MCF 10A (cell line): ENCODE measurements around the gene ST3GAL4. TPM values are rescaled to one million over a fixed set of nuclear protein-coding genes. Genes with fewer than 3 reads are reported as not detected.

Experiments used
- BruUV-seq: library from RNA; stranded (reverse); fragments of 400-500 nt; replicated peaks from 2 replicates; lab custom pipeline; 2021; lab: Mats Ljungman, UMichigan
- CTCF ChIA-PET: fragments of 300-600 bp; sonication (Branson Sonifier 250); formaldehyde crosslinking; extraction: SDS; loops from one replicate; lab custom pipeline; 2021; ENCODE audit warnings: antibody characterized with exemption, inconsistent platforms; lab: Yijun Ruan, JAX
- POLR2A ChIA-PET: fragments of 300-600, 350-650 bp; sonication (Branson Sonifier 250); formaldehyde crosslinking; extraction: SDS; loops from one replicate; lab custom pipeline; 2020; ENCODE audit warnings: antibody characterized with exemption, inconsistent platforms; lab: Yijun Ruan, JAX
- DNase-seq: peaks from one replicate; pipeline ENCODE4 v3.0.0-alpha.2; 2018; ENCODE audit not compliant: unreplicated experiment
- H3K27ac Mint-ChIP-seq: one replicate; pipeline ENCODE4 v1.8.0; 2022; ENCODE audit warnings: mild to moderate bottlenecking, low read depth, mixed read lengths; ENCODE audit not compliant: unreplicated experiment
- H3K27me3 Mint-ChIP-seq: one replicate; pipeline ENCODE4 v1.8.0; 2022; ENCODE audit warnings: mixed read lengths; ENCODE audit not compliant: insufficient read depth, unreplicated experiment
- H3K36me3 Mint-ChIP-seq: one replicate; pipeline ENCODE4 v1.8.0; 2022; ENCODE audit warnings: mild to moderate bottlenecking, moderate library complexity, mixed read lengths; ENCODE audit not compliant: insufficient read depth, unreplicated experiment
- H3K4me1 Mint-ChIP-seq: one replicate; pipeline ENCODE4 v1.8.0; 2022; ENCODE audit warnings: mixed read lengths; ENCODE audit not compliant: insufficient read depth, unreplicated experiment
- H3K4me3 Mint-ChIP-seq: one replicate; pipeline ENCODE4 v1.8.0; 2022; ENCODE audit warnings: mild to moderate bottlenecking, moderate library complexity, mixed read lengths; ENCODE audit not compliant: unreplicated experiment
- H3K9me3 Mint-ChIP-seq: one replicate; pipeline ENCODE4 v1.8.0; 2022; ENCODE audit warnings: mixed read lengths; ENCODE audit not compliant: unreplicated experiment
- intact Hi-C: fragments of 100-400 bp; cut with micrococcal nuclease; formaldehyde crosslinking; loops from 2 replicates; pipeline ENCODE4 v1.14.1; 2022
- total RNA-seq: library from RNA; stranded (reverse); gene quantifications from 2 replicates; pipeline ENCODE4 v1.2.3, GENCODE V29; 2022
- TF ChIP-seq, protein P1 (sequence below): fragments of 200-600 bp; IDR thresholded peaks from one replicate; pipeline ENCODE4 v1.8.0; 2022; ENCODE audit warnings: antibody characterized with exemption, mild to moderate bottlenecking; ENCODE audit not compliant: unreplicated experiment

The ST3GAL4 gene
- total RNA-seq, 1 experiment from 2014 or later: 15.3 TPM

DNA sequence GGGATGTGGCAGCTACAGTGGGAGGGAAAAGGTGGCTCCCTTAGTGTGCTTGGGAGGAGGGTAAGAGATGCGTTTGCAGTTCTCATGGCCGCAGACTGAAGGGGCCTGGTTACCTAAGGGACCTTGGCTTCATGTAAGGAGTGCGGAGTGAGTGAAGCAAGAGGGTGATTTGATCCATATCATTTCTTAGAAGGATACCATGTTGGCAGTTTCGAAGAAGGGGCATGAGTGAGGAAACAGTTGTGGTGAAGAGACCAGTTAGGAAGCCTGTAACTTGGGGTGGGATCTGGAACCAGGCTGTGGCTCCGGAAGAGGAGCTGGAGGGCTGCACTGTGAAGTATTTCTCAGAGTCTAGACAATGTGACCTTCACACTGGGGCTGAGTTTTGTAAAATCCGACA is 45.0 kb downstream of the ST3GAL4 start:
- BruUV-seq: no TSS peak
- Mint-ChIP-seq H3K36me3 (no peaks in the 10 kb centered on the region), H3K9me3 (no peaks in the 10 kb centered on the region), H3K27ac (no peak overlapping the region), H3K4me1 (peaks cover 28% of the 10 kb centered on the region), H3K27me3 (no peaks in the 10 kb centered on the region), H3K4me3 (no peak overlapping the region)
- TF ChIP-seq, protein P1, sequence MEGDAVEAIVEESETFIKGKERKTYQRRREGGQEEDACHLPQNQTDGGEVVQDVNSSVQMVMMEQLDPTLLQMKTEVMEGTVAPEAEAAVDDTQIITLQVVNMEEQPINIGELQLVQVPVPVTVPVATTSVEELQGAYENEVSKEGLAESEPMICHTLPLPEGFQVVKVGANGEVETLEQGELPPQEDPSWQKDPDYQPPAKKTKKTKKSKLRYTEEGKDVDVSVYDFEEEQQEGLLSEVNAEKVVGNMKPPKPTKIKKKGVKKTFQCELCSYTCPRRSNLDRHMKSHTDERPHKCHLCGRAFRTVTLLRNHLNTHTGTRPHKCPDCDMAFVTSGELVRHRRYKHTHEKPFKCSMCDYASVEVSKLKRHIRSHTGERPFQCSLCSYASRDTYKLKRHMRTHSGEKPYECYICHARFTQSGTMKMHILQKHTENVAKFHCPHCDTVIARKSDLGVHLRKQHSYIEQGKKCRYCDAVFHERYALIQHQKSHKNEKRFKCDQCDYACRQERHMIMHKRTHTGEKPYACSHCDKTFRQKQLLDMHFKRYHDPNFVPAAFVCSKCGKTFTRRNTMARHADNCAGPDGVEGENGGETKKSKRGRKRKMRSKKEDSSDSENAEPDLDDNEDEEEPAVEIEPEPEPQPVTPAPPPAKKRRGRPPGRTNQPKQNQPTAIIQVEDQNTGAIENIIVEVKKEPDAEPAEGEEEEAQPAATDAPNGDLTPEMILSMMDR: no peak
- DNase-seq: no peak
- ChIA-PET POLR2A (interaction anchor here (0.6 kb wide), 1 partner anchor 120 kb away, joined by 3 read pairs; no protein-coding TSS in a partner anchor), CTCF (interaction anchor here (0.5 to 1.4 kb wide), 4 partner anchors 17 to 90 kb away, joined by 3 to 8 read pairs (median 4); no protein-coding TSS in a partner anchor)
- intact Hi-C loops: loop anchor here (5.0 kb wide), 1 partner anchor 43 kb away; the partner anchor contains the start of gene ST3GAL4

DNA sequence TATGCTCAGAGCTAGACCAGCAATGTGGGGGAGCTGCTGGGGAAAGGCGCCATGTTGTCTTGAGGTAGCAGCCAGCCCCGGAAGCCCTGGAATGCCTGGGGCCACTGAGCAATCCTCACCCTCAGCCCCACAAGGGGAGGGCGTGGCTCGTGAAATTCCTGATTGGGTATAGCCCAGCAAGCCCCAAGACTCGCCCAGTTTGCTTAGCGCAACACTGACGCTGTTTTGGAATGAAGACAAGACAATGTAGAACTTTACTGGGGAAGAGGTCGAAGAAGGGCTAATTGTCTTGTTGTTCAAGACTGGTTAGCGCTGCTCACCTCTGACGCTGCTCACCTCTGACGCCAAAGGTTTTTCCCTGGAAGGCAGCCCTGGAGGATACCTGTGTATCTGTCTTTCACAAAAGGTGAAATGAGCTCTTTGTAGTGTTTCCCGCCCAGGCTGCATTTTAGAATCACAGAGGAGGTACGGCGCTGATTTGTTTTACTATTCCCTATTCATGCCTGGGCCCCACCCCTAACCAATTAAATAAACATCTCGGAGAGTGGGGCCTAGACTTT is 47.6 kb downstream of the ST3GAL4 start:
- CTCF ChIA-PET: interaction anchor here (1.0 to 2.6 kb wide), 4 partner anchors 35 to 109 kb away, joined by 3 to 9 read pairs (median 5); no protein-coding TSS in a partner anchor
- TF ChIP-seq, protein P1: no peak
- DNase-seq: peak; percentile 98
- H3K9me3 Mint-ChIP-seq: no peaks in the 10 kb centered on the region
- H3K27me3 Mint-ChIP-seq: no peaks in the 10 kb centered on the region
- POLR2A ChIA-PET: interaction anchor here (0.7 to 1.8 kb wide), 8 partner anchors 9 to 97 kb away, joined by 3 to 23 read pairs (median 4); partner anchors contain the start of gene ST3GAL4
- H3K27ac Mint-ChIP-seq: peak overlapping the region; percentile 65
- peaks cover 33% of the 10 kb centered on the region for H3K4me1 Mint-ChIP-seq
- peak overlapping the region; percentile 8 for H3K4me3 Mint-ChIP-seq
- H3K36me3 Mint-ChIP-seq: no peaks in the 10 kb centered on the region
- BruUV-seq: TSS peak; percentile 47
- intact Hi-C loops: loop anchor here (5.0 kb wide), 1 partner anchor 46 kb away; the partner anchor contains the start of gene ST3GAL4

DNA sequence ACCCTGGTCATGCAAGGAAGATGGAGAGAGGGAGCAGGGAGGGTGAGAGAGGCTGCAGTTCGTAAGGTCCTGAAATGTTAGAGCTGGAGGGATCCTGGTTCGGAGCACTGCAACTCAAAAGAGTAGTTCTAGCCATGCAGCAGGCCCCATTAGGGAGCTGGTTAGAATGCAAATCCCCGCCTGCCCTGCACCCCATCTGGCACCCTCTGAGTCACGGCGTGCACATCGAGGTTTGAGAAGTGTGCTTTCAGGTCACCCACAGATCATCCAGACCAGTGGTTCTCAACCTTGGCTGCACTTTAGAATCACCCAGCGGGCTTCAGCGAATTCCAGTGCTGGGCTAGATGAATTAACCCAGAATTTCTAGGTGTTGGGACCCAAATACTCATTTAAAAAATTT is 48.2 kb downstream of the ST3GAL4 start:
- TF ChIP-seq, protein P1: no peak
- Mint-ChIP-seq H3K9me3 (no peaks in the 10 kb centered on the region), H3K27ac (peak overlapping the region; percentile 65), H3K36me3 (no peaks in the 10 kb centered on the region), H3K4me1 (peaks cover 33% of the 10 kb centered on the region), H3K4me3 (peak overlapping the region; percentile 8), H3K27me3 (no peaks in the 10 kb centered on the region)
- ChIA-PET CTCF (interaction anchor here (0.6 to 2.6 kb wide), 5 partner anchors 35 to 110 kb away, joined by 3 to 9 read pairs (median 4); no protein-coding TSS in a partner anchor), POLR2A (interaction anchor here (0.6 to 1.8 kb wide), 9 partner anchors 9 to 134 kb away, joined by 3 to 23 read pairs (median 4); partner anchors contain the start of gene ST3GAL4)
- DNase-seq: peak; percentile 68
- no TSS peak for BruUV-seq
- intact Hi-C loops: loop anchor here (5.0 kb wide), 1 partner anchor 46 kb away; the partner anchor contains the start of gene ST3GAL4

DNA sequence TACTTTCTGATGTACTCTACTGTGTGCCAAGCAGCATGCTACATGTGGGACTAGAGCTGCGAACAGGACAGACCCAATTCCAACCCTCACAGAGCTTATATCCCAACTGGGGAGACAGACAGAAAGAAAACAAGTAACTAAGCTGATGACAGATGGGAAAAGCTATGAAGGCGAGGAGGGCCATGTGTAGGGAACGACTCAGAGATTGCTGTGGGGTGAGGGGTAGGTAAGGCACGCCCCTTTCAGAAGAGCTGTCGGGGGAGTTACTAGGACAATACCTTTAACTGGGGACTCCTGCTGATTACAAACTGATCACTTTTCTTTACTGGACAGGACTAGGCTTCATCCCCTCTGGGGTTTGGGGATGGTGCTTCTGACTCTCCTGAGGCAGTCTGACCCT is 48.9 kb downstream of the ST3GAL4 start:
- intact Hi-C loops: loop anchor here (5.0 kb wide), 1 partner anchor 47 kb away; the partner anchor contains the start of gene ST3GAL4
- no peaks in the 10 kb centered on the region for H3K36me3 Mint-ChIP-seq
- CTCF ChIA-PET: interaction anchor here (0.6 to 2.6 kb wide), 5 partner anchors 30 to 431 kb away, joined by 3 to 9 read pairs (median 4); no protein-coding TSS in a partner anchor
- peak overlapping the region; percentile 17 for H3K4me3 Mint-ChIP-seq
- H3K9me3 Mint-ChIP-seq: no peaks in the 10 kb centered on the region
- peak overlapping the region; percentile 65 for H3K27ac Mint-ChIP-seq
- H3K27me3 Mint-ChIP-seq: no peaks in the 10 kb centered on the region
- POLR2A ChIA-PET: interaction anchor here (0.6 to 1.0 kb wide), 2 partner anchors 24 to 135 kb away, joined by 3 to 4 read pairs; no protein-coding TSS in a partner anchor
- H3K4me1 Mint-ChIP-seq: peaks cover 33% of the 10 kb centered on the region
- no peak for DNase-seq
- BruUV-seq: no TSS peak
- TF ChIP-seq, protein P1: no peak
